OCI-M1 (cell line): ENCODE measurements around the gene ACO1.
"Not testable (repeated sequence)": the region's sequence is repeated elsewhere in the genome, so short reads cannot be mapped to it uniquely, and the experiment has no call there.

Experiments used
- DNase-seq: peaks from one replicate; lab custom pipeline; 2025; lab: John Stamatoyannopoulos, UW

Gene ACO1

GRCh38 chr9:32384364-32385151, at the start of gene ACO1:
TSS of gene ACO1 (plus strand) at chr9:32384643. CDS start at chr9:32405507, 20,864 bp downstream.
- peak; percentile 94 for DNase-seq

GRCh38 chr9:32334916-32335895, 49.2 kb upstream of the ACO1 start:
- peak; percentile 5 for DNase-seq

GRCh38 chr9:32339424-32339823, 45.0 kb upstream of the ACO1 start:
- DNase-seq = no peak

GRCh38 chr9:32340361-32340760, 44.1 kb upstream of the ACO1 start:
- no peak for DNase-seq

GRCh38 chr9:32344551-32345182, 39.8 kb upstream of the ACO1 start:
- peak; percentile 84 for DNase-seq

- no peak for DNase-seq
Measured at GRCh38 chr9:32345243-32345642, 39.2 kb upstream of the ACO1 start.

- DNase-seq = no peak
Measured at GRCh38 chr9:32347571-32347970, 36.9 kb upstream of the ACO1 start.

- DNase-seq = no peak
Measured at GRCh38 chr9:32348106-32348695, 36.2 kb upstream of the ACO1 start.

- DNase-seq = no peak
Measured at GRCh38 chr9:32349013-32349412, 35.4 kb upstream of the ACO1 start.

GRCh38 chr9:32350682-32351081, 33.8 kb upstream of the ACO1 start:
- DNase-seq = peak; percentile 79

- peak; percentile 84 for DNase-seq
Measured at GRCh38 chr9:32351845-32352244, 32.6 kb upstream of the ACO1 start.

GRCh38 chr9:32353476-32353875, 31.0 kb upstream of the ACO1 start:
- DNase-seq = not testable (repeated sequence)

- no peak for DNase-seq
Measured at GRCh38 chr9:32359452-32359851, 25.0 kb upstream of the ACO1 start.

GRCh38 chr9:32360983-32361673, 23.3 kb upstream of the ACO1 start:
- no peak for DNase-seq

GRCh38 chr9:32371279-32371678, 13.2 kb upstream of the ACO1 start:
- no peak for DNase-seq

GRCh38 chr9:32371679-32372078, 12.8 kb upstream of the ACO1 start:
- DNase-seq = no peak

GRCh38 chr9:32376285-32376684, 8.2 kb upstream of the ACO1 start:
- peak; percentile 12 for DNase-seq

GRCh38 chr9:32378496-32378895, 5.9 kb upstream of the ACO1 start:
- peak; percentile 86 for DNase-seq

- peak; percentile 87 for DNase-seq
Measured at GRCh38 chr9:32378993-32379729, 5.3 kb upstream of the ACO1 start.

- DNase-seq = no peak
Measured at GRCh38 chr9:32380944-32381343, 3.5 kb upstream of the ACO1 start.
